BLaER1 (cell line): ENCODE results near the gene PTBP3.

Experiments used
- H3K27ac ChIP-seq: shearing (Covaris generic); formaldehyde crosslinking; 2 replicates; pipeline ENCODE4 v1.8.1; 2022
- H3K27me3 ChIP-seq: shearing (Covaris generic); formaldehyde crosslinking; 2 replicates; pipeline ENCODE4 v1.8.1; 2022
- H3K36me3 ChIP-seq: shearing (Covaris generic); formaldehyde crosslinking; 2 replicates; pipeline ENCODE4 v1.8.1; 2022
- H3K4me1 ChIP-seq: shearing (Covaris generic); formaldehyde crosslinking; 2 replicates; pipeline ENCODE4 v1.8.1; 2022
- H3K4me2 ChIP-seq: shearing (Covaris generic); formaldehyde crosslinking; 2 replicates; pipeline ENCODE4 v1.8.1; 2022
- H3K4me3 ChIP-seq: shearing (Covaris generic); formaldehyde crosslinking; 2 replicates; pipeline ENCODE4 v1.8.1; 2022
- H3K9ac ChIP-seq: shearing (Covaris generic); formaldehyde crosslinking; 2 replicates; pipeline ENCODE4 v1.8.1; 2022
- H3K9me3 ChIP-seq: shearing (Covaris generic); formaldehyde crosslinking; 2 replicates; pipeline ENCODE4 v1.8.1; 2022
- H4K20me1 ChIP-seq: shearing (Covaris generic); formaldehyde crosslinking; 2 replicates; pipeline ENCODE4 v1.8.1; 2022
- Cebpa-rat ChIP-seq: shearing (Covaris generic); IDR thresholded peaks from 2 replicates; pipeline ENCODE4 v1.8.1; 2022

PTBP3 gene

GRCh38 chr9:112332977-112333638 lies at the start of gene PTBP3:
Gene PTBP3, minus strand, starts transcription at chr9:112333619. Its CDS starts 35,754 bp downstream, at chr9:112297865.
- Histone ChIP-seq H3K27me3 (no peaks in the 10 kb centered on the region), H3K36me3 (peaks cover 5% of the 10 kb centered on the region), H3K9ac (peak within 1 kb of the TSS; percentile 96), H3K4me1 (peaks cover 33% of the 10 kb centered on the region), H3K4me2 (peak within 1 kb of the TSS; percentile 80), H3K4me3 (peak within 1 kb of the TSS; percentile 90), H3K9me3 (no peaks in the 10 kb centered on the region), H3K27ac (peak within 1 kb of the TSS; percentile 96), H4K20me1 (peaks cover 42% of the 10 kb centered on the region)
- TF ChIP-seq Cebpa-rat: no peak

GRCh38 chr9:112382501-112383364 lies 49.3 kb upstream of the PTBP3 start:
- no peak for TF ChIP-seq Cebpa-rat
- no peak overlapping the region for H3K4me3 ChIP-seq
- H3K4me2 ChIP-seq: peak overlapping the region; percentile 74; the same call in 1 of the 2 replicates

DNA sequence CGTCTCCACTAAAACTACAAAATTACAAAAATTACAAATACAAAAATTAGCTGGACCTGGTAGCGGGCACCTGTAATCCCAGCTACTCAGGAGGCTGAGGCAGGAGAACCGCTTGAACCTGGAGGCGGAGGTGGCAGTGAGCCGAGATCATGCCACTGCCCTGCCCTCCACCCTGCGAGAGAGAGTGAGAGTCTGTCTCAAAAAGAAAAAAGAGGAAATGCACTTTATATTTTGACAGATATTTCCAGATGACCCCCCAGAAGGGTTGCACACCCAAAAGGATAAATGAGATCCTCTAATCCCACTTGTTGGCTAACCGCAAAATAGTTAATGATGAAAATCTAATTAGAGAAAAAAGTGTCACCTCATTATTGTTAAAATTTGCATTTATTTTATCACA lies 48.6 kb upstream of the PTBP3 start:
- H3K36me3 ChIP-seq: peaks cover under 1% of the 10 kb centered on the region; the same call in 1 of the 2 replicates
- no peak overlapping the region for H3K27ac ChIP-seq
- no peak overlapping the region for H3K4me3 ChIP-seq
- H4K20me1 ChIP-seq: no peaks in the 10 kb centered on the region
- no peaks in the 10 kb centered on the region for H3K9me3 ChIP-seq
- TF ChIP-seq Cebpa-rat: no peak
- no peaks in the 10 kb centered on the region for H3K27me3 ChIP-seq
- H3K4me2 ChIP-seq: peak overlapping the region; percentile 2; the same call in 1 of the 2 replicates
- peaks cover 64% of the 10 kb centered on the region for H3K4me1 ChIP-seq
- no peak overlapping the region for H3K9ac ChIP-seq

More at GRCh38 chr9:112382501-112383364, 49.3 kb upstream of the PTBP3 start:
- H3K27me3 ChIP-seq: no peaks in the 10 kb centered on the region
- H3K9ac ChIP-seq: no peak overlapping the region
- no peak overlapping the region for H3K27ac ChIP-seq
- no peaks in the 10 kb centered on the region for H4K20me1 ChIP-seq
- peaks cover 58% of the 10 kb centered on the region for H3K4me1 ChIP-seq
- peaks cover 7% of the 10 kb centered on the region; the same call in 1 of the 2 replicates for H3K36me3 ChIP-seq
- no peaks in the 10 kb centered on the region for H3K9me3 ChIP-seq

GRCh38 chr9:112380825-112381221 lies 47.4 kb upstream of the PTBP3 start:
- no peak for TF ChIP-seq Cebpa-rat
- Histone ChIP-seq H3K27me3 (no peaks in the 10 kb centered on the region), H3K9ac (peak overlapping the region; percentile 90), H3K4me1 (peaks cover 71% of the 10 kb centered on the region), H3K4me3 (peak overlapping the region; percentile 97), H3K36me3 (no peaks in the 10 kb centered on the region), H3K27ac (peak overlapping the region; percentile 76), H4K20me1 (no peaks in the 10 kb centered on the region), H3K9me3 (no peaks in the 10 kb centered on the region), H3K4me2 (peak overlapping the region; percentile 81)

DNA sequence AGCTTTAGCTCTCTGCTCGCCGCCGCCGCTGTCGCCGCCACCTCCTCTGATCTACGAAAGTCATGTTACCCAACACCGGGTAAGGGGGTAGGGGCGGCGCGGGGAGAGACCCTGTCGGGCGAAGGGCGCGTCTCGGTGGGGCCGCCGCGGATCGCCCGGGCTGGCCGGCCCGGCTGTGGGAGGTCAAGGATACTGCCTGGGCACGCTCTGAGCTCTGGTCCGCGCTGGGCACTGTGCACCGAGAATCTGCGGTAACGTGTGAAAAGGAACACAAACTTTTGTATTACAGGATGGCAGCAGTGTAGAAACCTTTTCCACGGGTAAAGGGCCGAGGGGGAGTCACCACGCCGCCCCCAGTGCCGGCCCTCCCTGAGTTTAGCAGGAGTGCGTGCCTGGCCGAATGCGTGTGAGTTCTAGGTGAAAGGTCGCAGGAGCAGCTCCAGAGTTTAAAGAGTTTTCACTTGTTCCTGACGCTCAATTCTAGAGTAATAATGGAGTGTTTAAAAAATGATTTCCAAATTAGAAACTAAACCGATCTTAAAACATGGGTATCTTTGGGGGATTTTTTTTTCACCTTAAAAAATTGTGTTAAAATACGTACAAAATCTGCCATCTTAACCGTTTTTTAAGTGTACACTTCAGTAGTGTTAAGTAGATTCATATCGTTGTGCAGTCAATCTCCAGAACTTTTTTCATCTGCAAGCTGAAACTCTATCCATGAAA lies 46.8 kb upstream of the PTBP3 start, which contains the start of gene HSDL2:
HSDL2 (plus strand) TSS at position 7 of the 723 bp plus-strand sequence; CDS start at position 63, 56 bp downstream.
- peaks cover 71% of the 10 kb centered on the region for H3K4me1 ChIP-seq
- no peak for TF ChIP-seq Cebpa-rat
- H3K4me2 ChIP-seq: peak within 1 kb of the TSS; percentile 97

GRCh38 chr9:112379177-112380101 lies 46.0 kb upstream of the PTBP3 start:
- peak overlapping the region; percentile 92 for H3K27ac ChIP-seq

More for the DNA sequence above, 46.8 kb upstream of the PTBP3 start, which contains the start of gene HSDL2:
- H3K9me3 ChIP-seq: peaks cover 4% of the 10 kb centered on the region
- H3K4me3 ChIP-seq: peak within 1 kb of the TSS; percentile 97
- peak within 1 kb of the TSS; percentile 92 for H3K27ac ChIP-seq
- H3K9ac ChIP-seq: peak within 1 kb of the TSS; percentile 90
- no peaks in the 10 kb centered on the region for H3K27me3 ChIP-seq
- H4K20me1 ChIP-seq: no peaks in the 10 kb centered on the region
- H3K36me3 ChIP-seq: no peaks in the 10 kb centered on the region

DNA sequence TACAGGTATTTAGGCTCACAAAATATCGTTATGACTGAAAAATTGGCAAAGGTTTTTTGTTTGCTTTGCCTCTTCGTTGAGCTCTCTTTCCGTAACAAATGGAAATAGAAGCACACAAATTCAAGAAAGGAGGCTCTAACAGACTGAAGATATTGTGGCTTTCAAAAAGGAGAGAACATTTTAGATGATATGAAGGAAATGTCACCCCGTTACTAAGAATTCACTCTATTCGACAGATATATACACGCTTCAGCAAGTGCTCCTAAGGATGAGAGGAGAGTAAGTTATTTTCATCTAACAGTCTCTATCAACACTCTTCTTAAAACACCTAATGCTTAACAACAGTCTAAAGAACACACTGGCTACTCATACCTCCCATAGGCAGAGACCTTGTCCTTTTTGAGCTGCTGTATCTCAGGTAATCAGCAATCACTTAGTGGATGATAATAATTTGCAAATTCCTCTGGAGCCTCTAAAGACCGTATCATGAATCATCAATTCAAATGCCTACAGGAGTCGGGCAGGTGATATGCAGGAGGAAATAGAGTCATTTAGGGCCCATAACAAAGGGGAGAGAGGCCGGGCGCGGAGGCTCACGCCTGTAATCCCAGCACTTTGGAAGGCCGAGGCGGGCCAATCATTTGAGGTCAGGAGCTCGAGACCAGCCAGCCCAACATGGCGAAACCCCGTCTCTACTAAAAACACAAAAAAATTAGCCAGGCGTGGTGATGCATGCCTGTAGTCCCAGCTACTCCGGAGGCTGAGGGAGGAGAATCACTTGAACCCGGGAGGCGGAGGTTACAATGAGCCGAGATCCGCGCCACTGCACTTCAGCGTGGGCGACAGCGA lies 45.1 kb upstream of the PTBP3 start:
- Histone ChIP-seq H3K27ac (peak overlapping the region; percentile 92), H3K36me3 (peaks cover 6% of the 10 kb centered on the region; the same call in 1 of the 2 replicates), H3K27me3 (no peaks in the 10 kb centered on the region), H3K9ac (peak overlapping the region; percentile 90), H4K20me1 (no peaks in the 10 kb centered on the region), H3K4me2 (peak overlapping the region; percentile 97), H3K9me3 (peaks cover 21% of the 10 kb centered on the region), H3K4me3 (peak overlapping the region; percentile 97), H3K4me1 (peaks cover 54% of the 10 kb centered on the region)
- no peak for TF ChIP-seq Cebpa-rat

More at GRCh38 chr9:112379177-112380101, 46.0 kb upstream of the PTBP3 start:
- Histone ChIP-seq H4K20me1 (no peaks in the 10 kb centered on the region), H3K4me2 (peak overlapping the region; percentile 97), H3K9ac (peak overlapping the region; percentile 90), H3K27me3 (no peaks in the 10 kb centered on the region), H3K36me3 (no peaks in the 10 kb centered on the region), H3K9me3 (peaks cover 12% of the 10 kb centered on the region), H3K4me3 (peak overlapping the region; percentile 97), H3K4me1 (peaks cover 63% of the 10 kb centered on the region)
- TF ChIP-seq Cebpa-rat: no peak
